ENCODE data around the gene U2AF2.

Gene U2AF2

DNA sequence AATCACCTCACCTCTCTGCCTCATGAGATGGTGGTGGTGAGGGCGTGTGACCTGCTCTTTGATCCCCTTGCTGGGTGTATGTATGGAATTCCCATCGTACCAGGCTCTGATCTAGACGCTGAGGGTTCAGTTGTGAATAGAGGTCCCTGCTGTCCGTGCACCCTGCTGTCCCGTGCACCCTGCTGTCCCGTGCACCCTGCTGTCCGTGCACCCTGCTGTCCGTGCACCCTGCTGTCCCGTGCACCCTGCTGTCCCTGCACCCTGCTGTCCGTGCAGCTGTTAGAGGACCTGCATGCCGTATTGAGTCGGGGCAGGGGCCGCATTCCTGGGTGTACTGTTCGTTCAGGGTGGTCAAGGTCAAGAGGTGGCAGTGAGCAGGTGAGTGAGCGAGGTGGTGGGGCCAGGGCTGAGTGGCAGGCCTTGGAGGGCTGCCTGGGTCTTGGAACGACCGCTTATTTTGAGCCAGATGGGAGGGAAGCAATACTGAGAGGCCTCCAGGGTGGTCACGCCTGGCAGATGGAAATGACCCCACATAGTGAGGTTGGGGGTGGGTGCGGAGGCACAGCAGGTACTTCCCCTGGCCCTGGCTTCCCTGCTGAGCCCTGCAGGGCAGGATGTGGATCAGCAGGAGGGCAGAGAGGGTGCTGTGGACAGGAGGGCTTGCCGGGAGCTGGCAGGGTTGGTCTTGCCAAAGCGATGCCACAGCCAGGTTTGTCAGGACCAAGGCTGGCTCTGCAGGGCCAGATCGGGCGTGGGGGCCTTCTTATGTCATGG, 15.6 kb downstream of the U2AF2 start (continued):
- TF ChIP-seq ZNF214 (tag by site-specific recombination; IDR thresholded peaks at IDR 0.05; ENCODE audit: borderline replicate concordance): no peak
- TF ChIP-seq, protein P1, sequence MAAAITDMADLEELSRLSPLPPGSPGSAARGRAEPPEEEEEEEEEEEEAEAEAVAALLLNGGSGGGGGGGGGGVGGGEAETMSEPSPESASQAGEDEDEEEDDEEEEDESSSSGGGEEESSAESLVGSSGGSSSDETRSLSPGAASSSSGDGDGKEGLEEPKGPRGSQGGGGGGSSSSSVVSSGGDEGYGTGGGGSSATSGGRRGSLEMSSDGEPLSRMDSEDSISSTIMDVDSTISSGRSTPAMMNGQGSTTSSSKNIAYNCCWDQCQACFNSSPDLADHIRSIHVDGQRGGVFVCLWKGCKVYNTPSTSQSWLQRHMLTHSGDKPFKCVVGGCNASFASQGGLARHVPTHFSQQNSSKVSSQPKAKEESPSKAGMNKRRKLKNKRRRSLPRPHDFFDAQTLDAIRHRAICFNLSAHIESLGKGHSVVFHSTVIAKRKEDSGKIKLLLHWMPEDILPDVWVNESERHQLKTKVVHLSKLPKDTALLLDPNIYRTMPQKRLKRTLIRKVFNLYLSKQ (tag by site-specific recombination; IDR thresholded peaks at IDR 0.05; ENCODE audit: borderline replicate concordance): no peak
- no peak for TF ChIP-seq SP2 (tag by site-specific recombination; IDR thresholded peaks at IDR 0.05)

DNA sequence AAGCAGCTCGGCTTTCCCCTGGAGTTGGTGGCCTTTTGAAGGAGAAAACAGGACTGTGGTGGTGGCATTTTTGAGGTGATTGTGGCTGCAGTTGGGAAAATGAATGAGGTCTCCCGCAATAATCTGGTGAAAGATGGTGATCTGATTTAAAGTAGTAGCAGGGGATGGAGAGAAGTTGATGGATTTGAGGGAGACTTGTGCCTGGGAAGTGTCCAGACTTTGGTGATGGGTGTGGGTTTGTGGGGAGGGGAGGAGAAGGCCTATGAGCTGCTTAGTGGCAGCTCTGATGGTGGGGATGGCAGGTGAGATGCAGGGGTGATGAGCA, 16.2 kb downstream of the U2AF2 start:
- Histone ChIP-seq H3K27ac (ENCODE audit: extremely low read depth, low read depth, low read length) (peak overlapping the region; percentile 39; the same call in 1 of the 2 replicates), H3K36me3 (ENCODE audit: control insufficient read depth in 2 of 2, insufficient read depth in 1 of 2, low read length in 2 of 2) (peaks cover 29 to 64% of the 10 kb centered on the region in 2 experiments; a peak in 2 of 3 replicates), H3K4me1 (ENCODE audit: control insufficient read depth, insufficient read depth, low read length) (peaks cover 12% of the 10 kb centered on the region), H3K4me3 (ENCODE audit: low read depth, low read length) (no peak overlapping the region), H3K9me3 (ENCODE audit: control insufficient read depth, insufficient read depth, low read depth, low read length) (no peaks in the 10 kb centered on the region)
- ChIA-PET POLR2A (interaction anchor here (0.6 to 1.9 kb wide), 10 partner anchors 12 to 1662 kb away, joined by 3 to 21 read pairs (median 5); partner anchors contain the start of genes HSPBP1, U2AF2 and UBE2S), CTCF (interaction anchor here (0.5 to 2.5 kb wide), 16 partner anchors 8 to 1694 kb away, joined by 3 to 36 read pairs (median 4); partner anchors contain the start of gene U2AF2)
- TF ChIP-seq, protein P2, sequence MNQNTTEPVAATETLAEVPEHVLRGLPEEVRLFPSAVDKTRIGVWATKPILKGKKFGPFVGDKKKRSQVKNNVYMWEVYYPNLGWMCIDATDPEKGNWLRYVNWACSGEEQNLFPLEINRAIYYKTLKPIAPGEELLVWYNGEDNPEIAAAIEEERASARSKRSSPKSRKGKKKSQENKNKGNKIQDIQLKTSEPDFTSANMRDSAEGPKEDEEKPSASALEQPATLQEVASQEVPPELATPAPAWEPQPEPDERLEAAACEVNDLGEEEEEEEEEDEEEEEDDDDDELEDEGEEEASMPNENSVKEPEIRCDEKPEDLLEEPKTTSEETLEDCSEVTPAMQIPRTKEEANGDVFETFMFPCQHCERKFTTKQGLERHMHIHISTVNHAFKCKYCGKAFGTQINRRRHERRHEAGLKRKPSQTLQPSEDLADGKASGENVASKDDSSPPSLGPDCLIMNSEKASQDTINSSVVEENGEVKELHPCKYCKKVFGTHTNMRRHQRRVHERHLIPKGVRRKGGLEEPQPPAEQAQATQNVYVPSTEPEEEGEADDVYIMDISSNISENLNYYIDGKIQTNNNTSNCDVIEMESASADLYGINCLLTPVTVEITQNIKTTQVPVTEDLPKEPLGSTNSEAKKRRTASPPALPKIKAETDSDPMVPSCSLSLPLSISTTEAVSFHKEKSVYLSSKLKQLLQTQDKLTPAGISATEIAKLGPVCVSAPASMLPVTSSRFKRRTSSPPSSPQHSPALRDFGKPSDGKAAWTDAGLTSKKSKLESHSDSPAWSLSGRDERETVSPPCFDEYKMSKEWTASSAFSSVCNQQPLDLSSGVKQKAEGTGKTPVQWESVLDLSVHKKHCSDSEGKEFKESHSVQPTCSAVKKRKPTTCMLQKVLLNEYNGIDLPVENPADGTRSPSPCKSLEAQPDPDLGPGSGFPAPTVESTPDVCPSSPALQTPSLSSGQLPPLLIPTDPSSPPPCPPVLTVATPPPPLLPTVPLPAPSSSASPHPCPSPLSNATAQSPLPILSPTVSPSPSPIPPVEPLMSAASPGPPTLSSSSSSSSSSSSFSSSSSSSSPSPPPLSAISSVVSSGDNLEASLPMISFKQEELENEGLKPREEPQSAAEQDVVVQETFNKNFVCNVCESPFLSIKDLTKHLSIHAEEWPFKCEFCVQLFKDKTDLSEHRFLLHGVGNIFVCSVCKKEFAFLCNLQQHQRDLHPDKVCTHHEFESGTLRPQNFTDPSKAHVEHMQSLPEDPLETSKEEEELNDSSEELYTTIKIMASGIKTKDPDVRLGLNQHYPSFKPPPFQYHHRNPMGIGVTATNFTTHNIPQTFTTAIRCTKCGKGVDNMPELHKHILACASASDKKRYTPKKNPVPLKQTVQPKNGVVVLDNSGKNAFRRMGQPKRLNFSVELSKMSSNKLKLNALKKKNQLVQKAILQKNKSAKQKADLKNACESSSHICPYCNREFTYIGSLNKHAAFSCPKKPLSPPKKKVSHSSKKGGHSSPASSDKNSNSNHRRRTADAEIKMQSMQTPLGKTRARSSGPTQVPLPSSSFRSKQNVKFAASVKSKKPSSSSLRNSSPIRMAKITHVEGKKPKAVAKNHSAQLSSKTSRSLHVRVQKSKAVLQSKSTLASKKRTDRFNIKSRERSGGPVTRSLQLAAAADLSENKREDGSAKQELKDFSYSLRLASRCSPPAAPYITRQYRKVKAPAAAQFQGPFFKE (tag by site-specific recombination; IDR thresholded peaks at IDR 0.05; ENCODE audit: borderline replicate concordance): no peak
- peak; percentile 73 for TF ChIP-seq ZBTB17 (tag by site-specific recombination; IDR thresholded peaks at IDR 0.05)
- no peak for TF ChIP-seq ZNF558 (tag by site-specific recombination; IDR thresholded peaks at IDR 0.05)
- TF ChIP-seq OSR2 (tag by site-specific recombination; IDR thresholded peaks at IDR 0.05): peak; percentile 58
- TF ChIP-seq IKZF3 (tag by site-specific recombination; IDR thresholded peaks at IDR 0.05): 0 out of 2 replicates have a peak, but pooled peaks have one; percentile 9
- no peak for TF ChIP-seq ZNF529 (tag by site-specific recombination; IDR thresholded peaks at IDR 0.05; ENCODE audit: insufficient replicate concordance)
- no peak for TF ChIP-seq ZNF311 (tag by site-specific recombination; IDR thresholded peaks at IDR 0.05; ENCODE audit: borderline replicate concordance)
- 0 out of 2 replicates have a peak, but pooled peaks have one; percentile 24 for TF ChIP-seq ZNF600 (tag by site-specific recombination; IDR thresholded peaks at IDR 0.05)
- no peak for TF ChIP-seq ZNF184 (tag by site-specific recombination; IDR thresholded peaks at IDR 0.05)
- TF ChIP-seq, protein P3, sequence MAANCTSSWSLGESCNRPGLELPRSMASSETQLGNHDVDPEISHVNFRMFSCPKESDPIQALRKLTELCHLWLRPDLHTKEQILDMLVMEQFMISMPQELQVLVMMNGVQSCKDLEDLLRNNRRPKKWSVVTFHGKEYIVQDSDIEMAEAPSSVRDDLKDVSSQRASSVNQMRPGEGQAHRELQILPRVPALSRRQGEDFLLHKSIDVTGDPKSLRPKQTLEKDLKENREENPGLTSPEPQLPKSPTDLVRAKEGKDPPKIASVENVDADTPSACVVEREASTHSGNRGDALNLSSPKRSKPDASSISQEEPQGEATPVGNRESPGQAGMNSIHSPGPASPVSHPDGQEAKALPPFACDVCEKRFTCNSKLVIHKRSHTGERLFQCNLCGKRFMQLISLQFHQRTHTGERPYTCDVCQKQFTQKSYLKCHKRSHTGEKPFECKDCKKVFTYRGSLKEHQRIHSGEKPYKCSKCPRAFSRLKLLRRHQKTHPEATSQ (tag by site-specific recombination; IDR thresholded peaks at IDR 0.05): no peak
- TF ChIP-seq KLF10 (tag by site-specific recombination; IDR thresholded peaks at IDR 0.05): no peak
- no peak for TF ChIP-seq ZNF19 (tag by site-specific recombination; IDR thresholded peaks at IDR 0.05; ENCODE audit: low read depth)
- TF ChIP-seq ZNF335 (tag by site-specific recombination; conservative IDR thresholded peaks at IDR 0.05): 0 out of 2 replicates have a peak, but pooled peaks have one; percentile 2
- TF ChIP-seq ZNF10 (tag by site-specific recombination; IDR thresholded peaks at IDR 0.05): peak; percentile 96
- no peak for TF ChIP-seq ZNF626 (tag by site-specific recombination; IDR thresholded peaks at IDR 0.05)
- no peak for TF ChIP-seq SCRT1 (tag by site-specific recombination; IDR thresholded peaks at IDR 0.05; ENCODE audit: borderline replicate concordance)
- TF ChIP-seq, protein P4, sequence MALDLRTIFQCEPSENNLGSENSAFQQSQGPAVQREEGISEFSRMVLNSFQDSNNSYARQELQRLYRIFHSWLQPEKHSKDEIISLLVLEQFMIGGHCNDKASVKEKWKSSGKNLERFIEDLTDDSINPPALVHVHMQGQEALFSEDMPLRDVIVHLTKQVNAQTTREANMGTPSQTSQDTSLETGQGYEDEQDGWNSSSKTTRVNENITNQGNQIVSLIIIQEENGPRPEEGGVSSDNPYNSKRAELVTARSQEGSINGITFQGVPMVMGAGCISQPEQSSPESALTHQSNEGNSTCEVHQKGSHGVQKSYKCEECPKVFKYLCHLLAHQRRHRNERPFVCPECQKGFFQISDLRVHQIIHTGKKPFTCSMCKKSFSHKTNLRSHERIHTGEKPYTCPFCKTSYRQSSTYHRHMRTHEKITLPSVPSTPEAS (tag by site-specific recombination; IDR thresholded peaks at IDR 0.05): no peak
- TF ChIP-seq, protein P5, sequence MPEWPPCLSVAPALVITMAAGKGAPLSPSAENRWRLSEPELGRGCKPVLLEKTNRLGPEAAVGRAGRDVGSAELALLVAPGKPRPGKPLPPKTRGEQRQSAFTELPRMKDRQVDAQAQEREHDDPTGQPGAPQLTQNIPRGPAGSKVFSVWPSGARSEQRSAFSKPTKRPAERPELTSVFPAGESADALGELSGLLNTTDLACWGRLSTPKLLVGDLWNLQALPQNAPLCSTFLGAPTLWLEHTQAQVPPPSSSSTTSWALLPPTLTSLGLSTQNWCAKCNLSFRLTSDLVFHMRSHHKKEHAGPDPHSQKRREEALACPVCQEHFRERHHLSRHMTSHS (tag by site-specific recombination; IDR thresholded peaks at IDR 0.05): no peak

All from HEK293 (cell line).